ENCODE measurements around the gene PCMTD2. TPM values are rescaled to one million over a fixed set of nuclear protein-coding genes. Genes with fewer than 3 reads are reported as not detected.
"Not testable (repeated sequence)": the region's sequence is repeated elsewhere in the genome, so short reads cannot be mapped to it uniquely, and the experiment has no call there.

PCMTD2 gene
- total and polyA plus RNA-seq, 10 of the 15 experiments (the other 5 are each of a cell fraction or from before 2014, with no cell fraction given) = 6.8 to 36.8 (median 16.5) TPM

DNA sequence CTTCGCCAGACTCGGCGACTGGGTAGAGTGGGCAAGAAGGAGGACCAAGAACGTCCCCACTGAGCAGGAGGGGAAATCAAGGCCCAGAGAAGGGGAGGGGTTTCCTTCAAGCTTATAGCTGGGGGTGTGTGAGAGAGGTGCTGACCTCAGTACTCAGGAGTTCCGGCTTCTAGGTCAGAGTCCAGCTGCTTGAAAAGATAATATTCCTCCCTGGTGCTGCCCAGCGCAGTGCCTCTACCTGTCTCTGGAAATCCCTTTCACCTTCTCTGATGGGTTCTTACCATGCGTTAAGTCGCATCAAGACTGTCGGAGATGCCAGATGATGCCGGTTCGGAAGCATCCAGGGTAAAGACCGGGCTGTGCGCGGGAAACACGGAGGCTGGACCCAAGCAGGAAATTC is 61.8 kb downstream of the PCMTD2 start:
- H3K27ac ChIP-seq (ENCODE audit: control insufficient read depth, insufficient read depth); H3K79me2 ChIP-seq (ENCODE audit: control insufficient read depth, insufficient read depth, low read length); H4K20me1 ChIP-seq (ENCODE audit: control insufficient read depth, insufficient read depth); FAIRE-seq; H3K4me2 ChIP-seq (ENCODE audit: control insufficient read depth, insufficient read depth); CTCF ChIA-PET; intact Hi-C loops (cut with micrococcal nuclease; ENCODE audit: unreplicated experiment); in situ Hi-C loops (cut with MboI); H3K9me3 ChIP-seq (replicated peaks; ENCODE audit: control insufficient read depth, insufficient read depth, low read length); POLR2A ChIA-PET; SMC1A ChIA-PET (ENCODE audit: uncharacterized antibody, unreplicated experiment); ATAC-seq; BruUV-seq (replicated peaks); H2AFZ ChIP-seq (ENCODE audit: control insufficient read depth, low read depth, low read length); H3K9ac ChIP-seq (ENCODE audit: control insufficient read depth, insufficient read depth, low read length); H3K4me1 ChIP-seq (ENCODE audit: control insufficient read depth, insufficient read depth, low read length); H3K4me3 ChIP-seq; H3K27me3 ChIP-seq (replicated peaks in 1 of 2; ENCODE audit: control insufficient read depth in 2 of 2, insufficient read depth in 2 of 2, low read length in 1 of 2); DNase-seq (ENCODE audit: low read depth, low spot score); H3K36me3 ChIP-seq (ENCODE audit: control insufficient read depth in 2 of 2, insufficient read depth in 2 of 2, low read length in 1 of 2); RAD21 ChIA-PET (ENCODE audit: unreplicated experiment): not testable (repeated sequence)
- WGBS (ENCODE audit: insufficient coverage, insufficient replicate concordance, low lambda C conversion rate, missing lambda C conversion rate) = 77% methylated on average over 11 of the region's 15 CpGs

DNA sequence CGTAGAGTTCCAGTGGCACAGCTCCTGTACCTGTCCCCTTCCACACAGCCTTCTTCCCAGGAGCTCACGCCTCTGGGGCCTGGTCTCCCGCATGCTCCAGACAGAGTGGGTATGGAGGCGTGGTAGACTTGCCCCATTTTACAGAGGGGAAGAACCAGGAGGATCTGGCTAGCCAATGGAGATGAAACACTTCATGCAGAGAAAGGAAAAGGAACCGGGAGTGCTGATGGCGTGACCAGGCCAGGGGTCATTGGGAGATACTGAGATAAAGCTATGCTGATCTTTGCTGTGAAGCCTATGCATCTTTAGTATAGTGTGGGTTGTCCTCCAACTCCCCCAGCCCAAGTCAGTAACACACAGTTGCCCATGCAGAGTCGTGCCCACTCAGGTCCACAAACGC is 62.5 kb downstream of the PCMTD2 start:
- H3K79me2 ChIP-seq (ENCODE audit: control insufficient read depth, insufficient read depth, low read length); H3K36me3 ChIP-seq (ENCODE audit: control insufficient read depth in 2 of 2, insufficient read depth in 2 of 2, low read length in 1 of 2); FAIRE-seq; CTCF ChIA-PET; H3K4me2 ChIP-seq (ENCODE audit: control insufficient read depth, insufficient read depth); intact Hi-C loops (cut with micrococcal nuclease; ENCODE audit: unreplicated experiment); DNase-seq (ENCODE audit: low read depth, low spot score); SMC1A ChIA-PET (ENCODE audit: uncharacterized antibody, unreplicated experiment); POLR2A ChIA-PET; H3K4me3 ChIP-seq; H3K27me3 ChIP-seq (replicated peaks in 1 of 2; ENCODE audit: control insufficient read depth in 2 of 2, insufficient read depth in 2 of 2, low read length in 1 of 2); H3K27ac ChIP-seq (ENCODE audit: control insufficient read depth, insufficient read depth); RAD21 ChIA-PET (ENCODE audit: unreplicated experiment); H3K9ac ChIP-seq (ENCODE audit: control insufficient read depth, insufficient read depth, low read length); ATAC-seq; in situ Hi-C loops (cut with MboI); H4K20me1 ChIP-seq (ENCODE audit: control insufficient read depth, insufficient read depth); BruUV-seq (replicated peaks); H2AFZ ChIP-seq (ENCODE audit: control insufficient read depth, low read depth, low read length); H3K4me1 ChIP-seq (ENCODE audit: control insufficient read depth, insufficient read depth, low read length); H3K9me3 ChIP-seq (replicated peaks; ENCODE audit: control insufficient read depth, insufficient read depth, low read length): not testable (repeated sequence)
- WGBS (ENCODE audit: insufficient coverage, insufficient replicate concordance, low lambda C conversion rate, missing lambda C conversion rate) = 57% methylated on average over 3 of the region's 8 CpGs

DNA sequence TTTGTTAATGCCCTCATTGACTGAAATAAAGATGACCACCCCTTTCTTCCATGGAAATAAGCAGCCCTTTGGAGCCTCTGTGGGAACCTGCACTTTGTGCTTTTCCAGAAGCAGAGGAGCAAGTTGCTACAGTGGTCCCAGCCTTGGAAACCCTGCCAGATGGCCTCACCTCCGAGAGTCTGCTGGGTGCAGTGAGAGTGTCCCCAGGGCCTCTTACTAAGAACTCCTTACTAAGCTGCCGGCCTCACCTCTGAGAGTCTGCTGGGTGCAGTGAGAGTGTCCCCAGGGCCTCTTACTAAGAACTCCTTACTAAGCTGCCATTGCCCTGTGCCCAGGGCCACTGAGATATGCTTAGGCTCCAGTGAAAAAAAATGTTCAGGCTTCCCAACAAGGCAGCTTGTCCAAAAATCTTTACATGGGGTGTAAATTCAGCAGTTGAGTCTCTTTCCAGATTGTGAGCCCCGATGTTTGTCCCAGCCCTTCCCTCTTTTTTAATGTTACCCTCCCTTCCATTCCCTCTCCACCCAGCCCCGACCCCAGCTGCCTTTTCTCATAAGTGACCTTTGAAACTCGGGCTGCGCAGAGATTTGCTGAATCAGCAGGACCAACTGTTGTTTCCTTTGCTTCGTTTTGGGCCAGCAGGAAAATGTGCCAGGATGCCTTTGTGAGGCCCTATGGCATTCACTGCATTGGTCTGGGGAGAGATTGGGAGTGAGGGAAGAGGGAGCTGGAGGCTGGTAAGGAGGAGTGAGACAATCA is 66.7 kb downstream of the PCMTD2 start:
- DNase-seq (ENCODE audit: low read depth, low spot score); H3K4me1 ChIP-seq (ENCODE audit: control insufficient read depth, insufficient read depth, low read length); RAD21 ChIA-PET (ENCODE audit: unreplicated experiment); H3K4me2 ChIP-seq (ENCODE audit: control insufficient read depth, insufficient read depth); H3K27ac ChIP-seq (ENCODE audit: control insufficient read depth, insufficient read depth); intact Hi-C loops (cut with micrococcal nuclease; ENCODE audit: unreplicated experiment); H4K20me1 ChIP-seq (ENCODE audit: control insufficient read depth, insufficient read depth); SMC1A ChIA-PET (ENCODE audit: uncharacterized antibody, unreplicated experiment); H3K4me3 ChIP-seq; in situ Hi-C loops (cut with MboI); CTCF ChIA-PET; H3K9me3 ChIP-seq (replicated peaks; ENCODE audit: control insufficient read depth, insufficient read depth, low read length); BruUV-seq (replicated peaks); H3K79me2 ChIP-seq (ENCODE audit: control insufficient read depth, insufficient read depth, low read length); POLR2A ChIA-PET; H3K27me3 ChIP-seq (replicated peaks in 1 of 2; ENCODE audit: control insufficient read depth in 2 of 2, insufficient read depth in 2 of 2, low read length in 1 of 2); H2AFZ ChIP-seq (ENCODE audit: control insufficient read depth, low read depth, low read length); FAIRE-seq; H3K9ac ChIP-seq (ENCODE audit: control insufficient read depth, insufficient read depth, low read length); ATAC-seq; H3K36me3 ChIP-seq (ENCODE audit: control insufficient read depth in 2 of 2, insufficient read depth in 2 of 2, low read length in 1 of 2): not testable (repeated sequence)
- 20% methylated on average over 6 of the region's 7 CpGs for WGBS (ENCODE audit: insufficient coverage, insufficient replicate concordance, low lambda C conversion rate, missing lambda C conversion rate)

Small RNA genes lying within 50 kb of the gene (small RNA-seq; reads per million reads assigned to genes)
- not detected for gene AL137028.2

Other genes with a start within 250 kb of the PCMTD2 start
Only the 7 nearest of the 8 such genes appear.
- gene SOX18, start 206.1 kb upstream of the PCMTD2 start, total RNA-seq (2014; rRNA removed) = 0.16 and 0.28 TPM in 2 replicates
- gene SOX18, start 206.1 kb upstream of the PCMTD2 start, total RNA-seq (2014; rRNA removed; fragmentation: Illumina TruSeq; extraction: Trizol) = 0.09 TPM in 2 replicates
- 5.6 TPM in 2 replicates for gene SOX18, start 206.1 kb upstream of the PCMTD2 start, total RNA-seq (2021)
- gene SOX18, start 206.1 kb upstream of the PCMTD2 start, polyA plus RNA-seq (2011; rRNA removed) = 0.24 and 0.53 TPM in 2 replicates
- gene SOX18, start 206.1 kb upstream of the PCMTD2 start, polyA plus RNA-seq (2014; fragmentation: Illumina TruSeq; extraction: Trizol) = not detected in 2 replicates
- gene SOX18, start 206.1 kb upstream of the PCMTD2 start, polyA plus RNA-seq (2014; fragmentation: Nextera tagmentation; extraction: Ambion mirVana) = under 1 TPM; 0.05 TPM
- gene SOX18, start 206.1 kb upstream of the PCMTD2 start, polyA plus RNA-seq (2014; rRNA removed) = 2.1 and 2.2 TPM in 2 replicates
- not detected for gene SOX18, start 206.1 kb upstream of the PCMTD2 start, polyA plus RNA-seq (2016; fragmentation: Nextera tagmentation; extraction: Ambion mirVana)
- 13.4 and 17.2 TPM in 2 replicates for gene TCEA2, start 192.6 kb upstream of the PCMTD2 start, total RNA-seq (2014; rRNA removed)
- 8.8 and 9.3 TPM in 2 replicates for gene TCEA2, start 192.6 kb upstream of the PCMTD2 start, total RNA-seq (2014; rRNA removed; fragmentation: Illumina TruSeq; extraction: Trizol)
- 38.0 and 42.5 TPM in 2 replicates for gene TCEA2, start 192.6 kb upstream of the PCMTD2 start, total RNA-seq (2021)
- 11.4 and 13.2 TPM in 2 replicates for gene TCEA2, start 192.6 kb upstream of the PCMTD2 start, polyA plus RNA-seq (2011; rRNA removed)
- 2.8 and 10.8 TPM in 2 replicates for gene TCEA2, start 192.6 kb upstream of the PCMTD2 start, polyA plus RNA-seq (2014; fragmentation: Illumina TruSeq; extraction: Trizol)
- gene TCEA2, start 192.6 kb upstream of the PCMTD2 start, polyA plus RNA-seq (2014; fragmentation: Nextera tagmentation; extraction: Ambion mirVana) = 10 to 100 TPM in 1 of 2 experiments, 1 to 10 TPM in 1; 3.4 to 12.3 TPM
- gene TCEA2, start 192.6 kb upstream of the PCMTD2 start, polyA plus RNA-seq (2014; rRNA removed) = 17.8 and 26.0 TPM in 2 replicates
- gene TCEA2, start 192.6 kb upstream of the PCMTD2 start, polyA plus RNA-seq (2016; fragmentation: Nextera tagmentation; extraction: Ambion mirVana) = 10 to 100 TPM; 21.2 to 22.0 TPM
- gene RGS19, start 176.2 kb upstream of the PCMTD2 start, total RNA-seq (2014; rRNA removed) = 56.0 and 62.4 TPM in 2 replicates
- 15.2 and 15.3 TPM in 2 replicates for gene RGS19, start 176.2 kb upstream of the PCMTD2 start, total RNA-seq (2014; rRNA removed; fragmentation: Illumina TruSeq; extraction: Trizol)
- 47.1 and 51.0 TPM in 2 replicates for gene RGS19, start 176.2 kb upstream of the PCMTD2 start, total RNA-seq (2021)
- gene RGS19, start 176.2 kb upstream of the PCMTD2 start, polyA plus RNA-seq (2011; rRNA removed) = 22.6 and 34.7 TPM in 2 replicates
- gene RGS19, start 176.2 kb upstream of the PCMTD2 start, polyA plus RNA-seq (2014; fragmentation: Illumina TruSeq; extraction: Trizol) = 4.7 and 9.6 TPM in 2 replicates
- 1 to 10 TPM in 1 of 2 experiments, under 1 TPM in 1; 0.82 to 3.3 TPM for gene RGS19, start 176.2 kb upstream of the PCMTD2 start, polyA plus RNA-seq (2014; fragmentation: Nextera tagmentation; extraction: Ambion mirVana)
- gene RGS19, start 176.2 kb upstream of the PCMTD2 start, polyA plus RNA-seq (2014; rRNA removed) = 61.4 and 64.3 TPM in 2 replicates
- 10 to 100 TPM; 45.0 to 53.5 TPM for gene RGS19, start 176.2 kb upstream of the PCMTD2 start, polyA plus RNA-seq (2016; fragmentation: Nextera tagmentation; extraction: Ambion mirVana)
- gene OPRL1, start 175.7 kb upstream of the PCMTD2 start, total RNA-seq (2014; rRNA removed) = 0.34 and 0.38 TPM in 2 replicates
- 0.09 and 0.14 TPM in 2 replicates for gene OPRL1, start 175.7 kb upstream of the PCMTD2 start, total RNA-seq (2014; rRNA removed; fragmentation: Illumina TruSeq; extraction: Trizol)
- gene OPRL1, start 175.7 kb upstream of the PCMTD2 start, total RNA-seq (2021) = 0.41 and 0.51 TPM in 2 replicates
- gene OPRL1, start 175.7 kb upstream of the PCMTD2 start, polyA plus RNA-seq (2011; rRNA removed) = 0.14 and 0.38 TPM in 2 replicates
- gene OPRL1, start 175.7 kb upstream of the PCMTD2 start, polyA plus RNA-seq (2014; fragmentation: Illumina TruSeq; extraction: Trizol) = 0.15 TPM in 1 of 2 replicates, not detected in the other
- under 1 TPM in 1 of 2 experiments, not detected in 1; 0.04 TPM for gene OPRL1, start 175.7 kb upstream of the PCMTD2 start, polyA plus RNA-seq (2014; fragmentation: Nextera tagmentation; extraction: Ambion mirVana)
- 0.27 and 0.36 TPM in 2 replicates for gene OPRL1, start 175.7 kb upstream of the PCMTD2 start, polyA plus RNA-seq (2014; rRNA removed)
- gene OPRL1, start 175.7 kb upstream of the PCMTD2 start, polyA plus RNA-seq (2016; fragmentation: Nextera tagmentation; extraction: Ambion mirVana) = under 1 TPM; 0.12 to 0.24 TPM
- not detected in 2 replicates for gene LKAAEAR1, start 171.3 kb upstream of the PCMTD2 start, total RNA-seq (2014; rRNA removed)
- not detected in 2 replicates for gene LKAAEAR1, start 171.3 kb upstream of the PCMTD2 start, total RNA-seq (2014; rRNA removed; fragmentation: Illumina TruSeq; extraction: Trizol)
- gene LKAAEAR1, start 171.3 kb upstream of the PCMTD2 start, total RNA-seq (2021) = not detected in 2 replicates
- not detected in 2 replicates for gene LKAAEAR1, start 171.3 kb upstream of the PCMTD2 start, polyA plus RNA-seq (2011; rRNA removed)
- gene LKAAEAR1, start 171.3 kb upstream of the PCMTD2 start, polyA plus RNA-seq (2014; fragmentation: Illumina TruSeq; extraction: Trizol) = not detected in 2 replicates
- not detected for gene LKAAEAR1, start 171.3 kb upstream of the PCMTD2 start, polyA plus RNA-seq (2014; fragmentation: Nextera tagmentation; extraction: Ambion mirVana)
- not detected in 2 replicates for gene LKAAEAR1, start 171.3 kb upstream of the PCMTD2 start, polyA plus RNA-seq (2014; rRNA removed)
- gene LKAAEAR1, start 171.3 kb upstream of the PCMTD2 start, polyA plus RNA-seq (2016; fragmentation: Nextera tagmentation; extraction: Ambion mirVana) = not detected
- not detected in 2 replicates for gene NPBWR2, start 148.2 kb upstream of the PCMTD2 start, total RNA-seq (2014; rRNA removed)
- not detected in 2 replicates for gene NPBWR2, start 148.2 kb upstream of the PCMTD2 start, total RNA-seq (2014; rRNA removed; fragmentation: Illumina TruSeq; extraction: Trizol)
- not detected in 2 replicates for gene NPBWR2, start 148.2 kb upstream of the PCMTD2 start, total RNA-seq (2021)
- not detected in 2 replicates for gene NPBWR2, start 148.2 kb upstream of the PCMTD2 start, polyA plus RNA-seq (2011; rRNA removed)
- gene NPBWR2, start 148.2 kb upstream of the PCMTD2 start, polyA plus RNA-seq (2014; fragmentation: Illumina TruSeq; extraction: Trizol) = not detected in 2 replicates
- gene NPBWR2, start 148.2 kb upstream of the PCMTD2 start, polyA plus RNA-seq (2014; fragmentation: Nextera tagmentation; extraction: Ambion mirVana) = not detected
- gene NPBWR2, start 148.2 kb upstream of the PCMTD2 start, polyA plus RNA-seq (2014; rRNA removed) = not detected in 2 replicates
- gene NPBWR2, start 148.2 kb upstream of the PCMTD2 start, polyA plus RNA-seq (2016; fragmentation: Nextera tagmentation; extraction: Ambion mirVana) = not detected
- gene MYT1, start 91.3 kb upstream of the PCMTD2 start, total RNA-seq (2014; rRNA removed) = not detected in 2 replicates
- gene MYT1, start 91.3 kb upstream of the PCMTD2 start, total RNA-seq (2014; rRNA removed; fragmentation: Illumina TruSeq; extraction: Trizol) = not detected in 2 replicates
- gene MYT1, start 91.3 kb upstream of the PCMTD2 start, total RNA-seq (2021) = not detected in 2 replicates
- gene MYT1, start 91.3 kb upstream of the PCMTD2 start, polyA plus RNA-seq (2011; rRNA removed) = 0.10 and 0.16 TPM in 2 replicates
- 0.01 TPM in 1 of 2 replicates, not detected in the other for gene MYT1, start 91.3 kb upstream of the PCMTD2 start, polyA plus RNA-seq (2014; fragmentation: Illumina TruSeq; extraction: Trizol)
- gene MYT1, start 91.3 kb upstream of the PCMTD2 start, polyA plus RNA-seq (2014; fragmentation: Nextera tagmentation; extraction: Ambion mirVana) = not detected
- gene MYT1, start 91.3 kb upstream of the PCMTD2 start, polyA plus RNA-seq (2014; rRNA removed) = not detected in 2 replicates
- not detected for gene MYT1, start 91.3 kb upstream of the PCMTD2 start, polyA plus RNA-seq (2016; fragmentation: Nextera tagmentation; extraction: Ambion mirVana)

Data from GM12878 (cell line).